Measurements from ENCODE around the gene NAA60. TPM values are rescaled to one million over a fixed set of nuclear protein-coding genes. Genes with fewer than 3 reads are reported as not detected.

The NAA60 gene
- total and polyA plus RNA-seq, 2 donors from 2014 or later: 51.6 to 66.6 TPM

GRCh38 chr16:3492356-3492755 is 48.9 kb downstream of the NAA60 start:
- Histone ChIP-seq H3K36me3 (ENCODE audit: control insufficient read depth in 2 of 3, insufficient read depth in 3 of 3, low read length in 3 of 3) (no peaks in the 10 kb centered on the region), H3K27me3 (ENCODE audit: control insufficient read depth, insufficient read depth, low read length) (no peaks in the 10 kb centered on the region), H3K27ac (ENCODE audit: low read depth in 2 of 2, low read length in 2 of 2) (no peak overlapping the region), H3K4me1 (ENCODE audit: control insufficient read depth in 2 of 3, insufficient read depth in 2 of 3, low read depth in 1 of 3, low read length in 3 of 3) (peaks cover 0 to 3% (median 0%) of the 10 kb centered on the region in 3 donors), H3K9ac (ENCODE audit: low read length in 3 of 3) (no peak overlapping the region), H3K9me3 (ENCODE audit: control insufficient read depth in 2 of 3, insufficient read depth in 1 of 3, low read length in 3 of 3) (no peaks in the 10 kb centered on the region), H3K4me3 (ENCODE audit: low read length in 3 of 3) (no peak overlapping the region)
- DNase-seq (peak in 1 of 5 donors; percentile 58), FAIRE-seq (no peak)
- no peak for TF ChIP-seq CTCF (IDR thresholded peaks at IDR 0.05; ENCODE audit: borderline replicate concordance, extremely low read depth, insufficient read depth)
- intact Hi-C loops (cut with DNase I): no loop called here

- no peaks in the 10 kb centered on the region for H3K27me3 ChIP-seq (ENCODE audit: control insufficient read depth, insufficient read depth, low read length)
- no peak for TF ChIP-seq CTCF (IDR thresholded peaks at IDR 0.05; ENCODE audit: borderline replicate concordance, extremely low read depth, insufficient read depth)
- intact Hi-C loops (cut with DNase I): no loop called here
- H3K36me3 ChIP-seq (ENCODE audit: control insufficient read depth in 2 of 3, insufficient read depth in 3 of 3, low read length in 3 of 3): no peaks in the 10 kb centered on the region
- H3K9ac ChIP-seq (ENCODE audit: low read length in 3 of 3): no peak overlapping the region
- peak in 1 of 5 donors; percentile 71 for DNase-seq
- no peaks in the 10 kb centered on the region for H3K9me3 ChIP-seq (ENCODE audit: control insufficient read depth in 2 of 3, insufficient read depth in 1 of 3, low read length in 3 of 3)
- FAIRE-seq: no peak
- H3K4me1 ChIP-seq (ENCODE audit: control insufficient read depth in 2 of 3, insufficient read depth in 2 of 3, low read depth in 1 of 3, low read length in 3 of 3): peaks cover 0 to 3% (median 0%) of the 10 kb centered on the region in 3 donors
- H3K27ac ChIP-seq (ENCODE audit: low read depth in 2 of 2, low read length in 2 of 2): no peak overlapping the region
- H3K4me3 ChIP-seq (ENCODE audit: low read length in 3 of 3): no peak overlapping the region
These were observed 51.0 kb downstream of the NAA60 start for GRCh38 chr16:3494386-3494973.

GRCh38 chr16:3495176-3495575 is 51.7 kb downstream of the NAA60 start, which contains the start of gene C16orf90:
Gene C16orf90, minus strand, starts transcription at chr16:3495489. Its CDS starts 68 bp downstream, at chr16:3495421.
- H3K27ac ChIP-seq (ENCODE audit: low read depth in 2 of 2, low read length in 2 of 2): no peak within 1 kb of the TSS
- no peaks in the 10 kb centered on the region for H3K27me3 ChIP-seq (ENCODE audit: control insufficient read depth, insufficient read depth, low read length)
- intact Hi-C loops (cut with DNase I): no loop called here
- no peaks in the 10 kb centered on the region for H3K9me3 ChIP-seq (ENCODE audit: control insufficient read depth in 2 of 3, insufficient read depth in 1 of 3, low read length in 3 of 3)
- H3K4me1 ChIP-seq (ENCODE audit: control insufficient read depth in 2 of 3, insufficient read depth in 2 of 3, low read depth in 1 of 3, low read length in 3 of 3): peaks cover 0 to 6% (median 0%) of the 10 kb centered on the region in 3 donors
- no peaks in the 10 kb centered on the region for H3K36me3 ChIP-seq (ENCODE audit: control insufficient read depth in 2 of 3, insufficient read depth in 3 of 3, low read length in 3 of 3)
- H3K4me3 ChIP-seq (ENCODE audit: low read length in 3 of 3): no peak within 1 kb of the TSS
- TF ChIP-seq CTCF (IDR thresholded peaks at IDR 0.05; ENCODE audit: borderline replicate concordance, extremely low read depth, insufficient read depth): no peak
- no peak within 1 kb of the TSS for H3K9ac ChIP-seq (ENCODE audit: low read length in 3 of 3)
- peak in 1 of 5 donors; percentile 51 for DNase-seq
- FAIRE-seq: no peak
